GM21825 (cell line): ENCODE measurements around the gene LGR4.

Experiments used
- ATAC-seq: cut with Tn5 transposase; IDR thresholded peaks from one replicate; pipeline ENCODE4 v1.9.1; 2021; ENCODE audit warnings: mild to moderate bottlenecking, moderate library complexity; ENCODE audit not compliant: unreplicated experiment

LGR4 gene

DNA sequence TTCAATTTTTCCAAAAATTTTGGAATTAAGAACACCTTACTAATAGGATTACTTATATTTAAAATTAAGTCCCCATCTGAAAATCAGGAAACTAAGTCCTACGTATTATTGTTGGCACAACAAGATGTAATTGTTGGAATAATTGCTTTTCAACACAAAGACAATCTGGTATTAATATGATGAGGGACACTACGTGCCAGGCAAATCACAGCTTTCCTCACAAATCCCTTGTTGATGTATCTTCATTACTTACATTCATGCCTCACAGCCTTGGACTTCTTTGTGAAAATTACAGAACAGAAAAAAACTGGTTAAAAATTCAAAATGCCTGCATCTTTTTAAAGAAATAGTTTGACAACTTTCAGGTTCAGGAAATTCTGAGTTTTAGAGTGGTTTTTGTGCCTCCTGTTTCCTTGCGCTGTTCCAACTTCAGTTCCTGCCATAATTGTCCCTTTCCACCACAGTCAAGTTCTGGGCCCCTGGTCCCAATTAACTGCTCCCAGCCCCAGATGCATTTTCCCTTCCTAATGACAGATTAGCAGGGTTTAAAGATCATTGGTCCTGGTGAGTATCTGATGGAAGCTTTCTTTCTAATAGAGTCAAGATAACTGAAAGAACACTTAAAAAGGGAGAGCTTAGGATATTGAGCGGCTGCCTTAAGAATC, 86.3 kb downstream of the LGR4 start:
- ATAC-seq, result no peak

DNA sequence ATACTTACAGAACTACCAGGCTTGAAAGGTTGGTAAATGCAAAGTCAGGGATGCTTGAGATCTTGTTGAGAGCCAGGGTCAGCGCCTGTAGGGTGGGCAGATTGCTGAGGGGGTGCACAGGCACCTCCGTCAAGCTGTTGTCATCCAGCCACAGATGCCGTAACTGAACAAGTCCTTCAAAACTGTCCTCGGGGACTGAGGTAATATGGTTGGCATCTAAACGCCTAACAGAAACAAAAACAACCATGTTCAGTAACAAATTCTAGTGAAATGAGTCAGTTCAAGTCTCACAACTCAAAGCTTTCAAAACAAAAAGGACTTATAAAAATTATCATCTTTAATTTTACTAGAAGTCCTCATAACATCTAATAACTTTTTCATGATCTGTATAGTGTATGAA, 87.3 kb downstream of the LGR4 start:
- no peak for ATAC-seq

GRCh38 chr11:27384227-27384626, 88.4 kb downstream of the LGR4 start:
- ATAC-seq, result no peak

DNA sequence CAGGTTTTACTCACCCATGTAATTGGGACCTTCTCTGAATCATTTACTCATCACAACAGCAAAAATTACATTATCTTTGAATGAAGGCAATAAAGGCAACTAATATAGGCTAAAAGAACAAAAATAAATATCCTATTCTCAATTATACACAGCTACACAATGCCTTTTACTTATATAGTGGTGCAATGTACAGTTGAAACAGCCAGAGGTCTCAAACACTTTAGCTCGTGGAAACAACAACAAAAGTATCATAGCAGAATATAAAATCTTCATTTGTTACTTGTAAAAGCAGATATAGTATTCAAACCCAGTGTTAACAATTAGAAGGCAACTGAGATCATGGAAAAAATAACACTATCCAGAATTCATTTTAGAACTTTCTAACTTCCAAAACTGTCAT, 88.9 kb downstream of the LGR4 start:
- no peak for ATAC-seq

DNA sequence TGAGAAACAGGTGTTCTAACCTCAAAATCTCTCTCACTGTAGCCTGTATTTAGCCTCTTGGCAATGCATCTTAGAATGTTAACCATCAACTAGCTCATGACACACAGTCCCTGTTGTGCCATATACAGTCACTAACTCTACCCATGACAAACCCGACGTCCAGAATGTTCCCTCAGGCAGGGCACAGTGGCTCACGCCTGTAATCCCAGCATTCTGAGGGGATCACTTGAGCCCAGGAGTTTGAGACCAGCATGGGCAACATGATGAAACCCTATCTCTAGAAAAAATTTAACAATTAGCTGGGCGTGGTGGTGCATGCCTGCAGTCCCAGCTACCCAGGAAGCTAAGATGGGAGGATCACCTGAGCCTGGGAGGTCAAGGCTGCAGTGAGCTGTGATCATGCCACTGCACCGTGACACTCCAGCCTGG, 91.3 kb downstream of the LGR4 start:
- ATAC-seq, result no peak

GRCh38 chr11:27380771-27381170, 91.8 kb downstream of the LGR4 start:
- ATAC-seq, result no peak

DNA sequence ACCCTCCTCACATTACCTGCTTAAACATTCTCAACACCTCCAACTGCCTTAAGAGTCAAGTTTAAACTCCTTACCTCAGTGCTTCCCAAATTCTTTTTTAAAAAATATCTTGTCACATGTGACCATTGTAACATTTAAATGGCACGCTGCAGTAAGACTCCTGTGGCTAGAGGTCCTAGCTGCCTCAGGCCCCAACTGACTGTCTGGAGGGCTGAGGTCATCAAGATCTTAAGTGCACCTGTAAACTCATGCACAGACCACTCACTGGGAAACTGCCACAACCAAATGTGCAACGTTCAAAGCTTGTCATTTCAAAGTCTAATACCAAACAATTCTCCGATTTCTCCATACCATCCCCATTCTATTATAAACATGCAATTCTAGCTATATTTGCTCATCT, 93.1 kb downstream of the LGR4 start:
- no peak for ATAC-seq

GRCh38 chr11:27375370-27375769, 97.2 kb downstream of the LGR4 start:
- ATAC-seq, result no peak

GRCh38 chr11:27373856-27374602, 98.6 kb downstream of the LGR4 start:
- no peak for ATAC-seq

DNA sequence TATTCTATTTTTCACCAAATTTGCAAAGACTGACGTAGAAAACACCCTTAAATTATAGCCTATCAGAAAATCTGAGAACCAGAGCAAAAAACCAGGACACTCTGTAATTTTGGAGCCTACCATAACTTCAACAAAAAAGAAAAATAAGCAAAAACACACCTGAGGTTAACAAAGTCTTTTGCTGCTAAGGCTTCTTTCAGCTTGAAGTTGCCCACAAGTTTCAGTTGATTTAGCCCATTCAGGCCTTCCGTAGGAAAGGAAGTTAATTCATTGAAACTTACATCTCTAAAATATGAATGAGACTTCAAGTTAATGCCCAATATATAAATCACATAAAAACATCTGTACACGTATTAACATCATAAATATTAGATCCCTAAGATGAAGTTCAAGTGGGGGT, 99.2 kb downstream of the LGR4 start:
- ATAC-seq, result no peak

DNA sequence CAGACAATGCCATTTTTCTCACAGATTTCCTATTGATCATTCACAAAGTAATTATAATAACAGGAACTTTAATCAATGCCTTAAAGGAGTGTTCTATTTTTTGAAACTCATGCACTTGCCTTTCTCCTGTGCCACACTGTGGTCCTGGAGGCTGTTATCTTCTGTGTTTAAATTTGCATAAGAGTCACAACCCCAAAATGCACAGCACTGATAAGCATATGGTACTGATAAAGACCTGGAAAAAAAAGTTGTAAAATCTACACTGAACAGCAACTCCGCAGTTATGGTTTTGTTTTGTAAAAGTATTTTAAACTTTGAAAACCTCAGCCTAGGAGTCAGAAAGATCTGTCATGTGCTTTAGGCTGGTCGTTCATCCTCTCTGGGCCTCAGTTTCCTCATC, 100.4 kb downstream of the LGR4 start:
- ATAC-seq, result no peak

GRCh38 chr11:27371489-27371888, 101.1 kb downstream of the LGR4 start:
- ATAC-seq, result no peak

DNA sequence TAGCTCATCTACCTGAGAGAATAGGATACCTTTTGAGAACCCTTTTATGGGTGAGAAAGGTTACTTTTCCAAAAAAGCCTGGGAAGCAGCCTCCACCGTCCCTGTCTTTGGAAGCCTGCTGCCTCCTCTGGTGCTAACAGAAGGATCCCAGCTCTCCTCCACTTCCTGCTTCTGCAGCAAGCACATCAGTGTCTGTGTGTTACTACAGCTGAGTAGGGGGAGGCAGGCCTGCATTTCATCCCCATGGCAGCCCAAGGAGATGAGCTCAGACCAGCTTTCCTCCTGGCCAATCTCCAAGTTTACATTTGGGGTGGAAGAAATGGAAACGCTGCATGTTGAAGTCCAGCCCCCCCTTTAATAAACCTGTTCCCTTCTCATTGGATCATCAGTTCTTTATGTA, 102.2 kb downstream of the LGR4 start:
- no peak for ATAC-seq

- no peak for ATAC-seq
These were observed 104.7 kb downstream of the LGR4 start for GRCh38 chr11:27367881-27368280.

DNA sequence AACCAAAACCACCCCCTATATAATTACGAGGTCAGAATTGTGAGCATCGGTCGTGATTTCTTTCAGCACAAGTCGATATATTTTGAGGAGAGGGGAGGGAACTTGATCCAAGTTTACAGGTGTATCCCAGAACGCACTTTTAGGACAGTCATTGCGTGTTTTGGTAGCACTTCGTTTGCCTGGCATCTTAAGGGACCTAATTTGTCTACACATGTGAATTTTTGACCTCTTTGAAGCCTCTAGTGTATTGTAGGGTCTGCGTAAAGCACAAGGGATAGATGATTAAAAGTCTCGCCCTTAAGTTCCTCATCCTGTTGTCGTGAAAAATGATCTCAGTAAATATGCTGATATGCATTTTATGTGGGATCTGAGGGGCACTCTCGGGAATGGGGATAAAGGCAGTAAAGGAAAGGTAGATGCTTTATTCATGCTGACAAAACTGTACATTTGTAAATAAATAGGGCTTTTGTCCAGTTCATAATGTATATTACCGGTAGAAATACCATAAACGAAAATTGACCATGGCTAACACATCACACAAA, 108.9 kb downstream of the LGR4 start:
- no peak for ATAC-seq

DNA sequence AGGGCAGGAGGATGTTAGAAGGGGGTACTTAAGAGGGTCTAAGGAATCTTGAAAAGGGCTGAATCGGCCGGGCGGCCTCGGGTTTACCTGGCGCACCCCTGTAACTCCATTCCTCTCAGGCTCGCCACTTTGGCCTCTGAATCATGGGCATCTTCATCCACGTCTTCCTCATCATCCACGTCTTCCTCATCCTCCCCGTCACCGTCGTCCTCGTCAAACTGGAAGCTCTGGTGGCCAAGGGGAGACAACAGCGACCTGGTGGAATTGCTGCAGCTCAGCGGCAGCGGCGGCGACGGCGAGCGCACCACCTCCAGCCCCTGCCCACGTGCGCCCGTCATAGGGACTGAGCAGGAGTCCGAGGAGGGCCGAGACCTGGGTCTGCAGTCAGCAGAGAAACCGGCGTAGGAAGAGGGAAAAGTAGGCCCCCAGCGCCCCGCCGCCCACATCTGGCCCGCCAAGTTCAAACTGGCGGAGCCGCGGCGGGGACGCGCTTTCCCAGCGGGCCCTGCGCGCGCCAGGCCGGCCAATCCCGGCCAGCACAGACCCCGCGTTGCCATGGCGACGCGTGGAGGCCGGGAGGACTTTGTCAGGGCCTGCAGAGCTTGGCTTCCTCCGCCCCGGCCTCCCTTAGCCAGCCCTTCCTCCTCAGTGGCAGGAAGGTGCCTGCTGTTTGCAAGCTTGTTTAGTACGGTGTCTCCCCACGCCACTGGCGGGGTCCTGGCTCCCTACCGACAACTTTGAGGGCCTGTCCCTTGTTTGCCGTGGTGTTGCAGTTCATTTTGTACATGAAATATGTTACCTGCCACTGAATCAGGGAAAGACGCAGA, 109.6 kb downstream of the LGR4 start, which contains the start of gene CCDC34:
CCDC34 (minus strand) TSS at position 467 of the 827 bp plus-strand sequence; CDS start at position 446, 21 bp downstream.
- ATAC-seq, result peak; percentile 100

DNA sequence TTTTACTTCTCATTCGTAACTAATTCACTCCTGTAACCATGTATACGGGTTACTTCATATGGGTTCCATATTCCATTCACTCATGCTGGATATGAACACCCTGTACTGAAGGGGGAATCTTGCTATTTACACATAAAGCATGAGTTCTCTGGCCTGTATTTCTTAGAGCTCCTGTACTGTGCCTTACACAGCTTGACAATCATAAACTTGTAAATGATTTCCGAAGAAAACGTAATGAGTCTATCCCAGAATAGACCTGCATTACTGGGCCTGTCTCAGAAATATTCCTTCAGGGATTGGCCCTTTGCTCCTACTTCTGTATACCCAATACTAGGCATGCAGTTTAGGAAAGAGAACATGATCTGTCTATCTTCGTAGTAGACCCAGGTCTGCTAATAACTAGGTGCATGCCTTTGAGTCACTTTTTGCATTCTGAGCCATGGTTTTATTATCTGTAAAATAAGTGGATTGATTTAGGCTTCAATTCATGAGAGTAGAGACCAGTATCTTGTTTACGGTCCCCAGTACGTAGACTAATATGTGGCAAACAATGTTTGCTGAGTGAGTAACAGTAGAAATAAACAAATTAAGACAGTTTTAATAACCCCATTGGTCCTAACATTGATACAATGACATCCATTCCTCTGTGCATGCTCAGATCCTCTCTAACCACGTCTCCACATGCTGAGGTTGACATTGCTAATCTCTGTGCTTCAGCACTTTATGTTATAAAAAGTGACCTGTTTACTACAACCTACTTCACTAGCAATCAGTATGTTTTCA, 110.8 kb downstream of the LGR4 start:
- ATAC-seq, result no peak

GRCh38 chr11:27358296-27358695, 114.3 kb downstream of the LGR4 start:
- no peak for ATAC-seq

GRCh38 chr11:27357250-27357649, 115.3 kb downstream of the LGR4 start:
- no peak for ATAC-seq

GRCh38 chr11:27356624-27357222, 115.9 kb downstream of the LGR4 start:
- no peak for ATAC-seq
